ENCODE measurements around the gene ACMSD. TPM values are rescaled to one million over a fixed set of nuclear protein-coding genes. Genes with fewer than 3 reads are reported as not detected.

ACMSD gene
- total RNA-seq, 3 donors from 2014 or later = not detected

DNA sequence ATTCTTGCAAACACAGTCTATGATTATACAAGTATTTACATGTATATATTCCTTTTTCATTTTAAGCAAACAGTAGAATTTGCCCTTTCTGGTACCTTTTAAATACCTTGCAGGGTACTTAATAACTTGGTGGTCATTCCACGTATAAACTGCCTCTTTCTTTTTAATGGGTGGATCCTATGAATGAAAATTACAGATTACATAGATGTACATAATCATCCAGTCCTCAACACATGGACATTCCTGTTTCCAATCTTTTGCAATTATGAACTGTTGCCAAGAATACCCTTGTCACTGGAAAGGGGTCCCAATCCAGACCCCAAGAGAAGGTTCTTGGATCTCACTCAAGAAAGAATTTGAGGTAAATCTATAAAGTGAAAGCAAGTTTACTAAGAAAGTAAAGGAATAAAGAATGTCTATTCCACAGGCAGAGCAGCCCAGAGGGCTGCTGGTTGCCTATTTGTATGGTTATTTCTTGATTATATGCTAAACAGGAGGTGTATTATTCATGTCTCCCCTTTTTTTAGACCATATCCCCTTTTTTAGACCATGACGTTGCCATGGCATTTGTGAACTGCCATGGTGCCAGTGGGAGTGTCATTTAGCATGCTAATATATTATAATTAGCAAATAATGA lies 72.5 kb downstream of the ACMSD start:
- H3K4me3 ChIP-seq = no peak overlapping the region
- H3K4me1 ChIP-seq (ENCODE audit: low read depth) = no peaks in the 10 kb centered on the region
- ATAC-seq = no peak
- no peaks in the 10 kb centered on the region for H3K9me3 ChIP-seq
- no peak for DNase-seq
- H3K36me3 ChIP-seq (ENCODE audit: low read depth) = no peaks in the 10 kb centered on the region
- TF ChIP-seq, protein P1, sequence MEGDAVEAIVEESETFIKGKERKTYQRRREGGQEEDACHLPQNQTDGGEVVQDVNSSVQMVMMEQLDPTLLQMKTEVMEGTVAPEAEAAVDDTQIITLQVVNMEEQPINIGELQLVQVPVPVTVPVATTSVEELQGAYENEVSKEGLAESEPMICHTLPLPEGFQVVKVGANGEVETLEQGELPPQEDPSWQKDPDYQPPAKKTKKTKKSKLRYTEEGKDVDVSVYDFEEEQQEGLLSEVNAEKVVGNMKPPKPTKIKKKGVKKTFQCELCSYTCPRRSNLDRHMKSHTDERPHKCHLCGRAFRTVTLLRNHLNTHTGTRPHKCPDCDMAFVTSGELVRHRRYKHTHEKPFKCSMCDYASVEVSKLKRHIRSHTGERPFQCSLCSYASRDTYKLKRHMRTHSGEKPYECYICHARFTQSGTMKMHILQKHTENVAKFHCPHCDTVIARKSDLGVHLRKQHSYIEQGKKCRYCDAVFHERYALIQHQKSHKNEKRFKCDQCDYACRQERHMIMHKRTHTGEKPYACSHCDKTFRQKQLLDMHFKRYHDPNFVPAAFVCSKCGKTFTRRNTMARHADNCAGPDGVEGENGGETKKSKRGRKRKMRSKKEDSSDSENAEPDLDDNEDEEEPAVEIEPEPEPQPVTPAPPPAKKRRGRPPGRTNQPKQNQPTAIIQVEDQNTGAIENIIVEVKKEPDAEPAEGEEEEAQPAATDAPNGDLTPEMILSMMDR (IDR thresholded peaks at IDR 0.05) = no peak
- intact Hi-C loops (cut with DNase I, micrococcal nuclease) = no loop called here

DNA sequence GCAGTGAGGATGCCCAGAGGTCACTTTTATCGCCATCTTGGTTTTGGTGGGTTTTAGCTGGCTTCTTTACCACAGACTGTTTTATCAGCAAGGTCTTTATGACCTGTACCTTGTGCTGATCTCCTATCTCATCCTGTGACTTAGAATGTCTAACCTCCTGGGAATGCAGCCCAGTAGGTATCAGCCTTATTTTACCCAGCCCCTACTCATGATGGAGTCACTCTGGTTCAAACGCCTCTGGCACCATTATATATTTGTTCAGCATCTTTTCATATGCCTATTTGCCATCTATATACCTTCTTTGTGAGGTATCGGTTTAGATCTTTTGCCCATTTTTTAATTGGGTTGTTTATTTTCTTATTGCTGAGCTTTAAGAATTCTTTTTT lies 73.0 kb downstream of the ACMSD start:
- intact Hi-C loops (cut with DNase I, micrococcal nuclease) = no loop called here
- TF ChIP-seq, protein P1 (IDR thresholded peaks at IDR 0.05) = no peak
- DNase-seq (no peak), ATAC-seq (no peak)
- H3K4me3 ChIP-seq = no peak overlapping the region
- H3K36me3 ChIP-seq (ENCODE audit: low read depth) = no peaks in the 10 kb centered on the region
- H3K9me3 ChIP-seq = no peaks in the 10 kb centered on the region
- H3K4me1 ChIP-seq (ENCODE audit: low read depth) = no peaks in the 10 kb centered on the region

DNA sequence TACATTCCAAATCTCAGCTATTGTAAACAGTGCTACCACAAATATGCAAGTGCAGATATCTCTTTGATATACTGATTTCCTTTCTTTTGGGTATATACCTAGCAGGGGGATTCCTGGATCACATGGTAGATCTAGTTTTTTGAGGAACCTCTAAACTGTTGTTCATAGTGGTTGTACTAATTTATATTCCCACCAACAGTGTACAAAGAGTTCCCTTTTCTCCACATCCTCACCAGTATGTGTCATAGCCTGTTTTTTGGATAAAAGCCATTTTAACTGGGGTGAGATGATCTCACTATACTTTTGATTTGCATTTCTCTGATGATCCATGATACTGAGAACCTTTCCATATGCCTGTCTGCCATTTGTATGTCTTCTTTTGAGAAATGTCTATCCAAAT lies 73.9 kb downstream of the ACMSD start:
- no peak overlapping the region for H3K4me3 ChIP-seq
- DNase-seq (no peak), ATAC-seq (no peak)
- TF ChIP-seq, protein P1 (IDR thresholded peaks at IDR 0.05) = no peak
- intact Hi-C loops (cut with DNase I, micrococcal nuclease) = no loop called here
- H3K9me3 ChIP-seq = no peaks in the 10 kb centered on the region
- no peaks in the 10 kb centered on the region for H3K36me3 ChIP-seq (ENCODE audit: low read depth)
- peaks cover 4% of the 10 kb centered on the region for H3K4me1 ChIP-seq (ENCODE audit: low read depth)

DNA sequence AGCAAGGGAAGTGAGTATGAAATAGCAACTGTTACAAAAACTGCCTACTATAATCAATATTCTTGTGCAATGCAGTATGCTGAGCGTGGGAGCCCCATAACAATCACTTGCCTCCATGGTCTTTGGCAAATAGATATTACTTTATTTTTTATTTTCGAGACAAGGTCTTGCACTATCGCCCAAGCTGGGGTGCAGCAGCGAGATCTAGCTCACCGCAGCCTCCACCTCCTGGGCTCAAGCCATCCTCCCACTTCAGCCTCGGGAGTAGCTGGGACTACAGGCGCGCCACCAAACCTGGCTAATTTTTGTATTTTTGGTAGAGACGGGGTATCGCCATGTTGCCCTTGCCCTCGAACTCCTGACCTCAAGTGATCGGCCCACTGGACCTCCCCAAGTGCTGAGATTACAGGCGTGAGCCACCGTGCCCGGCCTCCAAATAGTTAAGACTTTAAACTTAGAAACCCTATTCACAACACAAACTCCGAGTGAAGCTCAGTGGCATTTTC lies 79.0 kb downstream of the ACMSD start:
- Histone ChIP-seq H3K36me3 (ENCODE audit: low read depth) (peaks cover 5% of the 10 kb centered on the region), H3K4me1 (ENCODE audit: low read depth) (peaks cover 24% of the 10 kb centered on the region), H3K9me3 (no peaks in the 10 kb centered on the region), H3K4me3 (peak overlapping the region; percentile 33)
- intact Hi-C loops (cut with DNase I, micrococcal nuclease) = no loop called here
- no peak for ATAC-seq
- TF ChIP-seq, protein P1 (IDR thresholded peaks at IDR 0.05) = no peak
- peak; percentile 44 to 57 (median 52) for DNase-seq

- peaks cover 24% of the 10 kb centered on the region for H3K4me1 ChIP-seq (ENCODE audit: low read depth)
- ATAC-seq = peak; percentile 83
- peak in 1 of 3 donors; percentile 92 for DNase-seq
- intact Hi-C loops (cut with DNase I, micrococcal nuclease) = no loop called here
- H3K36me3 ChIP-seq (ENCODE audit: low read depth) = peaks cover 5% of the 10 kb centered on the region
- TF ChIP-seq, protein P1 (IDR thresholded peaks at IDR 0.05) = peak; percentile 22
- no peaks in the 10 kb centered on the region for H3K9me3 ChIP-seq
- H3K4me3 ChIP-seq = peak overlapping the region; percentile 33
Observed at GRCh38 chr2:134917888-134918525, 79.6 kb downstream of the ACMSD start.
